Stimulated activated CD8-positive, alpha-beta memory T cell treated with anti-CD3 and anti-CD28 coated beads, Interleukin-12 subunit alpha, Interleukin-12 subunit beta, amount 100 ng/mL, for 24 hours (primary cell): ENCODE measurements around the gene DAGLA.
"Not testable (repeated sequence)": the region's sequence is repeated elsewhere in the genome, so short reads cannot be mapped to it uniquely, and the experiment has no call there.

Experiments
- DNase-seq: peaks from one replicate; pipeline ENCODE4 v3.0.0-alpha.2; 2020; ENCODE audit errors: extremely low read depth

The DAGLA gene

GRCh38 chr11:61660997-61661396 is 19.2 kb upstream of the DAGLA start:
- DNase-seq = not testable (repeated sequence)

- DNase-seq = no peak
Measured at GRCh38 chr11:61666684-61667297, 13.4 kb upstream of the DAGLA start.

GRCh38 chr11:61667684-61668305 is 12.4 kb upstream of the DAGLA start:
- no peak for DNase-seq

GRCh38 chr11:61669417-61669816 is 10.8 kb upstream of the DAGLA start:
- no peak for DNase-seq

GRCh38 chr11:61670626-61671025 is 9.6 kb upstream of the DAGLA start:
- DNase-seq = no peak

- DNase-seq = no peak
Measured at GRCh38 chr11:61671527-61671926, 8.7 kb upstream of the DAGLA start.

- DNase-seq = not testable (repeated sequence)
Measured at GRCh38 chr11:61673946-61674467, 6.2 kb upstream of the DAGLA start.

- no peak for DNase-seq
Measured at GRCh38 chr11:61675826-61676225, 4.4 kb upstream of the DAGLA start.

GRCh38 chr11:61679296-61679695 is 895 bp upstream of the DAGLA start:
- no peak for DNase-seq

GRCh38 chr11:61680622-61681221 is 531 bp downstream of the DAGLA start:
- no peak for DNase-seq

GRCh38 chr11:61682093-61682732 is 2.0 kb downstream of the DAGLA start:
- no peak for DNase-seq

- DNase-seq = no peak
Measured at GRCh38 chr11:61682906-61683675, 2.9 kb downstream of the DAGLA start.

- no peak for DNase-seq
Measured at GRCh38 chr11:61683961-61684869, 4.0 kb downstream of the DAGLA start.

- no peak for DNase-seq
Measured at GRCh38 chr11:61684870-61685616, 4.9 kb downstream of the DAGLA start.

- DNase-seq = no peak
Measured at GRCh38 chr11:61685617-61685967, 5.4 kb downstream of the DAGLA start.

GRCh38 chr11:61686066-61686465 is 5.9 kb downstream of the DAGLA start:
- no peak for DNase-seq

- DNase-seq = no peak
Measured at GRCh38 chr11:61686469-61686868, 6.3 kb downstream of the DAGLA start.

GRCh38 chr11:61687420-61687819 is 7.2 kb downstream of the DAGLA start:
- no peak for DNase-seq

GRCh38 chr11:61688365-61689163 is 8.4 kb downstream of the DAGLA start:
- DNase-seq = no peak

GRCh38 chr11:61689164-61689496 is 8.9 kb downstream of the DAGLA start:
- no peak for DNase-seq
